Activated gamma-delta T cell treated with Interleukin-2 at 50 U/mL for 16 hours (primary cell): ENCODE results near the gene PAGR1.
"Not testable (repeated sequence)": the region's sequence is repeated elsewhere in the genome, so short reads cannot be mapped to it uniquely, and the experiment has no call there.

Source experiments
- DNase-seq: peaks from one replicate; pipeline ENCODE4 v3.0.0-alpha.2; 2020

The PAGR1 gene

DNA sequence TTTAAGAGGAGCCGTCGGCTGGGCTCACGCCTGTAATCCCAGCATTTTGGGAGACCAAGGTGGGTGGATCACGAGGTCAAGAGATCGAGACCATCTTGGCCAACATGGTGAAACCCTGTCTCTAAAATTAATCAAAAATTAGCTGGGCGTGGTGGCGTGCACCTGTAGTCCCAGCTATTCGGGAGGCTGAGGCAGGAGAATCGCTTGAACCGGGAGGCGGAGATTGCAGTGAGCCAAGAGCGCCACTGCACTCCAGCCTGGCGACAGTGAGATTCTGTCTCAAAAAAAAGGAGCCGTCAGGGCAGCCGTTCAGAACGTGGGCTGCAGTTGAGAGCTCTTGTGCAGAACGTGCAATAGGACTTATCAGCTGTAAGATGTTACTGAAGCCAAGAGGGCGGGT is 22.8 kb upstream of the PAGR1 start:
- DNase-seq: not testable (repeated sequence)

DNA sequence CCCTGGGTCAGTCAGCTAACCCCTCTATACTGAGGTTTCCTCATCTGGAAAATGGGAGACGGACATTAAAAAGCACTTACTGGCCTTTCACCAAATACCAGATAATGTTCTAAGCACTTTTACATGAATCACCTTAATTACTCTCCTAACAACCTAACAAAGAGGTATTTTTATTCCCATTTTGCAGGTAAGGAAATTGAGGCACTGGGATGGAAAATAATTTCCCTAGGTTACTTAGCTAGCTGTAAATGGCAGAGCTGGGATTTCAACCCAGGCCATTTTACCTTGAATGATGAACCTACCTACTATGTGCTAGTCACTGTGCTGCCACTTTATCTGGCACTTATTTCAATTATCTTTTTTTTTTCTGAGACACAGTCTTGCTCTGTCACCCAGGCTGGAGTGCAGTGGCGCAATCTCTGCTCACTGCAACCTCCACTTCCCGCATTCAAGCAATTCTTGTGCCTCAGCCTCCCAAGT is 21.7 kb upstream of the PAGR1 start:
- no peak for DNase-seq

GRCh38 chr16:29802416-29802935 is 13.5 kb upstream of the PAGR1 start:
- no peak for DNase-seq

DNA sequence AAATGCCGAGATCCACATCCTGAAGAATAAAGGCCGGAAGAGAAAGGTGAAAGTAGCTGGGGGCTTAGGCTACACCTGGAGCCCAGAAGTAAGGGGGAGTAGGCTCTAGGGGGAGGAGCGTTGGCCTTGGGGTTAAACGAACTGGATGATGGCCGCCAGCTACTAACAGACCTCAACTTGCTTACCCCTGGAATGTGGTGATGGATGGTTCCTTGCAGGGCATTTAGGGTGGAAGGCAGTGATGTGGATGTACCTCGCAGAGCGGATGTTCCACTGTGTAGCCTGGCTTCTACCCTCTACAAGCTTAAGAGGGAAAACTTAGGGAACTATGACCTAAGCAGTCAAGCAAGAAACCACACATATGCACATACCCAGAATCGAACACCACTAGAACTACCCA is 11.9 kb upstream of the PAGR1 start:
- no peak for DNase-seq

DNA sequence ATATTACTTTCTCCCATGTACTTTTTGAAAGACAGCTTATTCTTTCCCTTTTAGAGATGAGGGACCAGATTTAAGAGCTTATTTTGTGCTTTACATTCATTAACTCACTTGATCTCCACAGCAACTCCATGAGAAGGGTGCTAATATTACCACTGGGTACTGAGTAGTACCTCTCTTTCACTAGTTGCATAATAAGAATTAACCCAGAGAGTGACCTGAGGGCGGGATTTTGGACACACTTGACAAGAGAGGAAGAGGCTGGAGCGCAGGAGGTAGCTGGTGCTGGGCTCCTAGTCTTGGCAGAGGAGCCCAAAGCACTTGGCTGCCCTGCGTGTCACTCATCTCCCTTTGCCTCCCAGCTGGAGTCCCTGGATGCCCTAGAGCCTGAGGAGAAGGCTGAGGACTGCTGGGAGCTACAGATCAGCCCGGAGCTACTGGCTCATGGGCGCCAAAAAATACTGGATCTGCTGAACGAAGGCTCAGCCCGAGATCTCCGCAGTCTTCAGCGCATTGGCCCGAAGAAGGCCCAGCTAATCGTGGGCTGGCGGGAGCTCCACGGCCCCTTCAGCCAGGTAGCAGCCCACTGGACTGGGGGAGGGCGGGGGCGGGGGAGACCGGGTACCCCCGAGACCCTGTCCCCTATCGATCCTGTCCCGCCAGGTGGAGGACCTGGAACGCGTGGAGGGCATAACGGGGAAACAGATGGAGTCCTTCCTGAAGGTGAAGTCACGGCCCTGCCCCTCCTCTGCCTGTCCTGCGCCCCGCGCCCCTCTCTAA is 11.3 kb upstream of the PAGR1 start:
- DNase-seq: no peak

DNA sequence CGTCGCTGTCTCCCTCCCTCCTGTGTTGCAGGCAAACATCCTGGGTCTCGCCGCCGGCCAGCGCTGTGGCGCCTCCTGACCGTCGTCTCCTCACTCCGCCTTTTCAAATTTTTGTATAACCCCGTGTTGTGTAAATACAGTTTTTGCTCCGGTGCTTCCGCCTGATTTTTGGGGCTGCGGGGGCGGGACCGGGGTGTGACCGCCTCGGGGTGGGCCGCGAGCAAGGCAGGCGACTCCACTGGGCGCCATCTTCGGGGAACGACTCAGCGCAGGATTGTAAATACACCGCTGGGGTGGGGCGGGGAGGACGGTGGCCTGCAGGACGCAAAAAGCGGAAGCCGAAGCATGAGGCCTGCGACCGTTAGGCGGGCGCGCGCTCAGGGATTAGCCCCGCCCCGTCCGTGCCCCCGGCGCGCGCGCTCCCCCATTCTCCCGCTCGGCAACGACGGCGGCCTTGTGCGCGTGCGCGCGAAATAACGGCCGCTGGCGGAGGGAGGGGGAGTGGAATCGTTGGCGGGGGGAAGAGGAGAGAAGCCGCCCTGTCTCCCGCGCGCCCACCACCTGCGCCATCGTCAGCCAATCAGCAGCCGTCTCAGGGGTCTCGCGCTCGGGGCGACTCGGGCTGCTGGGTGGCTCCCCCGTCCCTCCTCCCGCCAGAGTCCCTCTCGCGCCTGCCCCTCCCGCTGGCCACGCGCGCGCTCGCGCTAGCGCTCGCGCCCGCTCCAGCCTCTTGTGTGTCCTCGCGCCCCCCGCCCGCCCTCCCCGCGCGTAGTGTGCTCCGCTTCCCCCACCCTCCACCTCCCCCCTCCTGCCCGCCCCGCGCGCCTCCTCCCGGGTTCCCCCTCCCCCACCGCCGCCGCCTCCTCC is 10.5 kb upstream of the PAGR1 start:
- peak; percentile 98 for DNase-seq

DNA sequence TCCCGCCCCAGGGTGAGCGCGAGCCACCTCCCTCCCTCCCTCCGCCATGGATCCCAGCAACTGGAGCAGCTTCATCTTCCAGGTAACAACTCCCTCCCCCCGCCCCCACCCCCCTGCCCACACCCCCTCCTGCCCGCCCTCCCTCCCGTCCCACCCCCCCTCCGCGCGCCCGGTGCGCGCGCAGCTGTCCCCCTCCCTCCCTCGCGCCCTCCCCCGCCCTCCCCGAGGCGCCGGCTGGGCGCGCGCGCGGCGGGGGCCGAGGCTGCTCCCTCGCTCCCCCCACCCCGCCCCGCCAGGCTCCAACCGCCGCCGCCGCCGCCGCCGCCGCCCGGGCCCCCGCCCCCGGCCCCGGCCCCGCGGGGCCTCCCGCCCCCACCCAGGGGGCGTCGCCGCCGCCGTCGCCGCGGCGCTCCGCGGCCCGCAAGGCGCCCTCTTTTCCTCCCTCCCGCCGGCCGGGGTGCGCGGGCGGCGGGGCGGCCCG is 9.8 kb upstream of the PAGR1 start, which contains the start of gene MAZ:
Gene MAZ (plus strand): TSS at position 431 of the 481 bp plus-strand sequence. CDS start 173 bp downstream, outside the sequence.
- DNase-seq: peak; percentile 73

- peak; percentile 54 for DNase-seq
Observed at GRCh38 chr16:29806641-29807425, 9.1 kb upstream of the PAGR1 start.

GRCh38 chr16:29807426-29808218 is 8.3 kb upstream of the PAGR1 start:
- DNase-seq: peak; percentile 81

GRCh38 chr16:29808219-29808900 is 7.6 kb upstream of the PAGR1 start:
- DNase-seq: no peak

- no peak for DNase-seq
Observed at GRCh38 chr16:29809031-29809747, 6.8 kb upstream of the PAGR1 start.

DNA sequence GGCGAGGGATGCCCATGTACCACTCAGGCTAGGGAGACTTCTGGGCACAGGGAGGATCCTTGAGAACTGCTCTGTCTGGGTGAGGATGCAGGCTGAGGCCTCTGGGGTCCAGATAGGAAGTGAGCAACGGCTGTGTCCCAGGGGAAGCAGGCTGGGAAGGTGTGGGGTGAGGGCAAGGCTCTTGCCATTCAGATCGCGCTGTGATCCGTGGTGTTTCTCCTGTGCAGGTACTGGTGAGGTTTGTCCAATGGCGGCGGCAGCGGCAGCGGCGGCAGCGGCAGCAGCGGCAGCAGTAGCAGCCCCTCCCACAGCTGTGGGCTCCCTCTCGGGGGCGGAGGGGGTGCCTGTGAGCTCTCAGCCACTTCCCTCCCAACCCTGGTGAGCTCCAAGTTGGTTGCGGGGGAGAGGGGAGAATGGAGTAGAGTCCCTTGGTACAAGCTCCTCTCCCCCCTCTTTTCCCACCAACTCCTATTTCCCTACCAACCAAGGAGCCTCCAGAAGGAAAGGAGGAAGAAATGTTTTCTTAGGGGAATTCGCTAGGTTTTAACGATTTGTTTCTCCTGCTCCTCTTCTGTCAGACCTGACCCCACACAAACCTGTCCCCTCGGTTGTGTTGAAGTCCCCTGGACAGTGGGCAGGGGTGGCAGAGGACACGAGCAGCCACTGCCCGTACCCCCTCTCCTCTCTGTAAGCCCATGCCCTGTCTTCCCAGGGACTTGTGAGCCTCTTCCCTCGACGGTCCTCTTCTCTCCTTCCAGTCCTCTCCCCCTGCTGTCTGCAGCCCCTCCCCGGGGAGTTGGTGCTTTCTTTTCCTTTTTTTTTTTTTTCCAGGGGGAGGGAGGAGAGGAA is 5.9 kb upstream of the PAGR1 start:
- peak; percentile 47 for DNase-seq

DNA sequence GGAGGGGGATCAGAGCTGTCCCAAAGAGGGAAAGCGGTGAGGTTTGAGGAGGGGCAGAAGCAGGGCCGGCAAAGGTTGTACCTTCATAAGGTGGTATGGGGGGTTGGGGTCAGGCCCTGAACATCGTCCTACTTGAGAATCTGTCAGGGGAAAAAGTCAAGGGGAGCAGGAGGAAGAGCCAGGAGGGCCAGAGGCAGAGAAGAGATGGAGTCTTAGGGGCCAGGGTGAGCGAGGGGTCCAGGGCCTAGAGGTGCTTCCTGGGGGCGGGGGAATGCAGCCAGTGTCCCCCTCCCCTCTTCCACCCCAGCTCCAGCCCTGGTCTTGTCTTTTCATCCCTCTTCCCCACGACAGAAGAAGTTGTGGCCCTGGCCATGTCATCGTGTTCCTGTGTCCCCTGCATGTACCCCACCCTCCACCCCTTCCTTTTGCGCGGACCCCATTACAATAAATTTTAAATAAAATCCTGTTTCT is 5.2 kb upstream of the PAGR1 start:
- no peak for DNase-seq

- DNase-seq: peak; percentile 62
Observed at GRCh38 chr16:29811170-29811895, 4.6 kb upstream of the PAGR1 start.

DNA sequence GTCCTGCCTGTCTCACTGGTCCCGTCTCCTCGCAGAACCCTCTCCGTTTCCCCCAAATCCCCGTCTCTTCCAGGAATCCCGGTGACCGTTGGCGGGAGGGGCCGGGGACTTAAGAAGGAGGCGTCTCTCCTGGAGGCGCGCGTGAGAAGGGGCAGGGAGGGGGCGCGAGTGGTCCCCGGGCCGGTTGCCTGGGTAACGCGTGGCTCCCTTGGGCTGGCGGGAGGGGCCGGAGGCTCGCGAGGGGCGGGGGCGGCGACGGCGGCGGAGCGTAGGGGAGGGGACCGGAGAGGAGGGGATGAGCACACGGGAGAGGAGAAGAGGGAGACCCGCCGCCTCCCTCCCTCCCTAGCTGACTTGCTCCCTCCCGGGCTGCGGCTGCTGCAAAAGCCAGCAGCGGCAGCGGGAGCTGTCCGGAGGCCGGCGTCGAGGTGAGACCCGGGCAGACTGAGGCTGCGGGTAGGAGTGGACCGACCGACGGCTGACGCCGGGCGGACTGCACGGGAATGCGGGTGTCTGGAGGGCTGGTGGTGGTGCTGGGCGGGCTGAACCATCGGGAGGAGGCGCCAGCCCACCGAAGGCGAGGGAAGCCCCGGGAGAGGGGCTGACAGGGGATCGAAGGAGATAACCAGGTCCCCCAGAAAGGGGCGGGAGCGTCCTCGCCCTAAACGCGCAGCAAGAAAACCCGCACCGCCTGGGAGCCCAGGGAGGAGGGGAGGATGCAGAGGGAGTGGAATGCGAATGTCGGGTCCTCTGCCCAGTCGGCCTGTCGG is 3.9 kb upstream of the PAGR1 start, which contains the start of gene PRRT2:
Gene PRRT2 (plus strand): TSS at position 298 of the 770 bp plus-strand sequence. CDS start 862 bp downstream, outside the sequence.
- DNase-seq: peak; percentile 41

DNA sequence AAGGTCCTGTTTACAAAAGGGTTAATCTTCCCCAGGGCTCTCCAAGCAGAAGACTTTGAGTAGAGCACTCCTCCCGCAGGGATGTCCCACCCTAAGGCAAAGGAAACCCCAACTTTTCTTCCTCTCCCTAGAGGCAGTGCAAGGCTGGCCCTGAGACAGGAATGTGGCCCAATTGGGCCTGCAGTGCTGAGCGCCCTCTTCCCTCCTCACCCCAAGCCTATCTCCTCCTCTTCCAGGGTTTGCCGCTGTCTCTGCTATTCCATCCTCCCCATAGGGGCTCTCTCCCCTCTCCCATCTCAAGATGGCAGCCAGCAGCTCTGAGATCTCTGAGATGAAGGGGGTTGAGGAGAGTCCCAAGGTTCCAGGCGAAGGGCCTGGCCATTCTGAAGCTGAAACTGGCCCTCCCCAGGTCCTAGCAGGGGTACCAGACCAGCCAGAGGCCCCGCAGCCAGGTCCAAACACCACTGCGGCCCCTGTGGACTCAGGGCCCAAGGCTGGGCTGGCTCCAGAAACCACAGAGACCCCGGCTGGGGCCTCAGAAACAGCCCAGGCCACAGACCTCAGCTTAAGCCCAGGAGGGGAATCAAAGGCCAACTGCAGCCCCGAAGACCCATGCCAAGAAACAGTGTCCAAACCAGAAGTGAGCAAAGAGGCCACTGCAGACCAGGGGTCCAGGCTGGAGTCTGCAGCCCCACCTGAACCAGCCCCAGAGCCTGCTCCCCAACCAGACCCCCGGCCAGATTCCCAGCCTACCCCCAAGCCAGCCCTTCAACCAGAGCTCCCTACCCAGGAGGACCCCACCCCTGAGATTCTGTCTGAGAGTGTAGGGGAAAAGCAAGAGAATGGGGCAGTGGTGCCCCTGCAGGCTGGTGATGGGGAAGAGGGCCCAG is 3.0 kb upstream of the PAGR1 start:
- no peak for DNase-seq
